ENCODE data around the gene NRG4.

- TF ChIP-seq POLR2AphosphoS5 (IDR thresholded peaks at IDR 0.05) (no peak), EP300 (IDR thresholded peaks at IDR 0.05; ENCODE audit: low read depth) (no peak), CTCF (IDR thresholded peaks at IDR 0.05) (no peak), POLR2A (IDR thresholded peaks at IDR 0.05) (no peak)
These were observed 21.2 kb upstream of the NRG4 start for GRCh38 chr15:76033438-76033837.

Data from transverse colon (tissue), 4 donors.